Fibroblast of lung (primary cell): ENCODE results near the gene GREB1.

Experiments used
- CTCF ChIP-seq, 2 donors: IDR thresholded peaks in 1 of 2; conservative IDR thresholded peaks in 1 of 2; 1 replicate in 1 of 2; 2 replicates in 1 of 2; pipeline ENCODE4 v1.5.1; 2011 to 2012; ENCODE audit warnings: low read length in 2 of 2, control low read depth in 1 of 2, inconsistent platforms in 1 of 2, low read depth in 1 of 2, mild to moderate bottlenecking in 1 of 2
- EZH2 ChIP-seq: IDR thresholded peaks from 2 replicates; pipeline ENCODE4 v1.5.1; 2012; ENCODE audit warnings: low read length, control low read depth, mild to moderate bottlenecking; ENCODE audit errors: missing control alignments

GRCh38 chr2:11657195-11657594 lies 123.3 kb downstream of the GREB1 start:
- TF ChIP-seq EZH2, result no peak
- TF ChIP-seq CTCF (conservative IDR thresholded peaks at IDR 0.05 in 1 of 2, IDR thresholded peaks at IDR 0.05 in 1 of 2; ENCODE audit: low read depth in 1 of 2, low read length in 2 of 2), result no peak
